22Rv1 (cell line): ENCODE data around the gene VPS26B.

Experiments used
- CTCF ChIP-seq: fragments of 450-650 bp; IDR thresholded peaks from 2 replicates; pipeline ENCODE4 v1.5.1; 2017; ENCODE audit warnings: mild to moderate bottlenecking
- ZFX ChIP-seq: fragments of 450-650 bp; IDR thresholded peaks from 2 replicates; pipeline ENCODE4 v1.6.1; 2017; ENCODE audit warnings: antibody characterized with exemption, borderline replicate concordance

- no peak for TF ChIP-seq CTCF
- TF ChIP-seq ZFX, result no peak
Measured at GRCh38 chr11:134223836-134224709, at the start of gene VPS26B, which contains the start of gene NCAPD3.
